ENCODE results near the gene EPM2A.

DNA sequence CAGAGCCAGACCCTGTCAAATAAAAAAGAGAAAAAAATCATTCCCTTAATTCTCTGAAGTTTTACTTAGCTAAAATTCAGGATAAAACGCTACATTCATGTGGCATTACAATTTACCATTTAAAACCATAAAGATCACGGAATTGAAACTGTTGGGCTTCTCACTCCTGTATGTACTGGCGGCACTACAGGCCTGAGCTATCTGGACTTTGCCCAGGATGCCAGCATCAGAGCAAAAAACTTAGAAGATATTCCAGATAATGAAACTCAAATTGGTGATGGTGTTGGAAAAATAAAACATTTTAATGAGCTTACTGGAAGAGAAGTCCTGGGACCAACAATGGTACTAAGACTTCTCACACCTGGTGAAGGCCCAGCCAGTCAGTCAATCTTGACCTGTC is 14.2 kb downstream of the EPM2A start:
- TF ChIP-seq, protein P1, sequence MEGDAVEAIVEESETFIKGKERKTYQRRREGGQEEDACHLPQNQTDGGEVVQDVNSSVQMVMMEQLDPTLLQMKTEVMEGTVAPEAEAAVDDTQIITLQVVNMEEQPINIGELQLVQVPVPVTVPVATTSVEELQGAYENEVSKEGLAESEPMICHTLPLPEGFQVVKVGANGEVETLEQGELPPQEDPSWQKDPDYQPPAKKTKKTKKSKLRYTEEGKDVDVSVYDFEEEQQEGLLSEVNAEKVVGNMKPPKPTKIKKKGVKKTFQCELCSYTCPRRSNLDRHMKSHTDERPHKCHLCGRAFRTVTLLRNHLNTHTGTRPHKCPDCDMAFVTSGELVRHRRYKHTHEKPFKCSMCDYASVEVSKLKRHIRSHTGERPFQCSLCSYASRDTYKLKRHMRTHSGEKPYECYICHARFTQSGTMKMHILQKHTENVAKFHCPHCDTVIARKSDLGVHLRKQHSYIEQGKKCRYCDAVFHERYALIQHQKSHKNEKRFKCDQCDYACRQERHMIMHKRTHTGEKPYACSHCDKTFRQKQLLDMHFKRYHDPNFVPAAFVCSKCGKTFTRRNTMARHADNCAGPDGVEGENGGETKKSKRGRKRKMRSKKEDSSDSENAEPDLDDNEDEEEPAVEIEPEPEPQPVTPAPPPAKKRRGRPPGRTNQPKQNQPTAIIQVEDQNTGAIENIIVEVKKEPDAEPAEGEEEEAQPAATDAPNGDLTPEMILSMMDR (IDR thresholded peaks at IDR 0.05; ENCODE audit: insufficient read depth, low read length, poor library complexity, severe bottlenecking), result no peak
- no peak for TF ChIP-seq EZH2phosphoT487 (conservative IDR thresholded peaks at IDR 0.05; ENCODE audit: low read length)
